HG03280 (cell line): ENCODE measurements around the gene MAST2.

Source experiments
- ATAC-seq: cut with Tn5 transposase; IDR thresholded peaks from one replicate; pipeline ENCODE4 v1.9.1; 2021; ENCODE audit warnings: mild to moderate bottlenecking, moderate library complexity; ENCODE audit not compliant: unreplicated experiment

MAST2 gene

DNA sequence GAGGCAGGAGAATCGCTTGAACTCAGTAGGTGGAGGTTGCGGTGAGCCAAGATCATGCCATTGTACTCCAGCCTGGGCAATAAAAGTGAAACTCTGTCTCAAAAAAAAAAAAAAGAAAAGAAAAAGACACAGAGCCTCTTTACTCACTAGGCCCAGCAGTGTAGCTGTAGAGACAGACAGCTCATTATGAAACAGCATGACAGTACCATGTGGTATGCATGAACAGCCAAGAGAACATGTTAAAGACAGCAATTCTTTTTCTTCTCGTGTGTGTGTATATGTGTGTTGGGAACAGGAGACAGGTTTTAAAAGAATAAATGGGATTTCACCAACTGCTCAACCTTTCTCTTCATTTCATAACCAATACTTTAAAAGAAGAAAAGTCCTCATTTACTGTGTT lies 210.2 kb downstream of the MAST2 start:
- ATAC-seq: no peak

DNA sequence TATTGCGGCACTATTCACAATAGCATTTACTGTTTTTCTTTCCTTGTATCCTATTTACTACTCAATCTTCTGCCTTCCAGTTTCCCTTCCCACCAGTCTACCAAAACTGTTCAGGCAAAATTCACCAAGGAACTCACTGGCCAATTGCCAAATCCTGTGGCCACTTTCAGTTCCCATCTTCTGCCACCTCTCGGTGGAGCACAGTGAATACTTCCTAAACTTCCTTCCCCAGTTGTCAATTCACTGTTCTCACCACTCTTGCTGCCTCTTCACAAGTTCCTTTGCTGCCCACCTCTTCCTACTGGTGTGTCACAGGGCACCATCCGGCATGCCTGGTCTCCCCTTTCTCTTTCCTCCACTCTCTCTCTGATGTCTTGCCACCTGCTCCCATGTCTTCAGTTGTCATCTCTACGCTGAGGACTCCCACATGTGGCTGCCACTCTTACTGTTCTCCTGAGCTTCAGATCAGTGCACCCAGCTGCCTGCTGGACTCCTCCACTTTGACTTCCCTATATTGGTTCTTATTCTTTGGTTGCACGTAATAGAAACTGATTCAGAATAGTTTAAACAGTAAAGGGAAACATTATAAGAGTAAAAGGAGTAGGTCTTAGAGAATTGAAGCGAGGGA lies 214.6 kb downstream of the MAST2 start:
- no peak for ATAC-seq

DNA sequence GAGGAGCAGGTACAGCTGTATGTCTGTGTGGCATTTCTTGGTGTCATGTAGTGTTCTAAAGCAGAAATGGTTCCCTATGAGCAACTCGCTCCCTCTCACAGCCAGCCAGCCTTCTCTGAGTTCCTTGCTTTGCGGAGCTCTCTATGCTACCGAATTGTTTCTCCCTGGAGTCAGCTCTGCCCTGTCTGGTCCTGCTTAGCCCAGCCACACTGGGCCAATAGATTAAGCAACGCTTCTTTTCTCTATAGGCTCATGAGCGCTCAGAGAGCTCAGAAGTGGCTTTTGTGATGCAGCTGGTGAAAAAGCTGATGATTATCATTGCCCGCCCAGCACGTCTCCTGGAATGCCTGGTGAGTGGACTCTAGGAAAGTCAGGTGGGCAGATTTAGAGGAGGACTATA lies 215.9 kb downstream of the MAST2 start:
- ATAC-seq: no peak

DNA sequence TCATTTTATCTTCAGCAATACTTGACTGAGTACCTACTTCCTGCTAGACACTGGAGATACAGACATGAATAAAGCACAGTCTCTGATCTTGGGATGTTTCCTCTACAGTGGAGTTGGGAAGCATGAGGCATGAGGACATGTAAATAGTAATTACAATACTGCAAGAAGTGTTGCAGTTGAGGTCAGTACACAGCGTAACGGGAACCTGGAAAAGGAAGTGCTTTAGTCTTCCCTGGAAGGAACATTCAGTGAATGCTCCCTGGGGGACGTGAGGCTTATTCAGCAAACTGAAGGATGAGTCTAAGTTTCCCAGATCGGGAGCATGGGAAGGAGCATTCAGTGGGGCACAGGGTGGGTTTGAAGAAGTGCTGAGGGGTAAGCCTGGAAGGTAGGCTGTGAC lies 216.6 kb downstream of the MAST2 start:
- no peak for ATAC-seq

DNA sequence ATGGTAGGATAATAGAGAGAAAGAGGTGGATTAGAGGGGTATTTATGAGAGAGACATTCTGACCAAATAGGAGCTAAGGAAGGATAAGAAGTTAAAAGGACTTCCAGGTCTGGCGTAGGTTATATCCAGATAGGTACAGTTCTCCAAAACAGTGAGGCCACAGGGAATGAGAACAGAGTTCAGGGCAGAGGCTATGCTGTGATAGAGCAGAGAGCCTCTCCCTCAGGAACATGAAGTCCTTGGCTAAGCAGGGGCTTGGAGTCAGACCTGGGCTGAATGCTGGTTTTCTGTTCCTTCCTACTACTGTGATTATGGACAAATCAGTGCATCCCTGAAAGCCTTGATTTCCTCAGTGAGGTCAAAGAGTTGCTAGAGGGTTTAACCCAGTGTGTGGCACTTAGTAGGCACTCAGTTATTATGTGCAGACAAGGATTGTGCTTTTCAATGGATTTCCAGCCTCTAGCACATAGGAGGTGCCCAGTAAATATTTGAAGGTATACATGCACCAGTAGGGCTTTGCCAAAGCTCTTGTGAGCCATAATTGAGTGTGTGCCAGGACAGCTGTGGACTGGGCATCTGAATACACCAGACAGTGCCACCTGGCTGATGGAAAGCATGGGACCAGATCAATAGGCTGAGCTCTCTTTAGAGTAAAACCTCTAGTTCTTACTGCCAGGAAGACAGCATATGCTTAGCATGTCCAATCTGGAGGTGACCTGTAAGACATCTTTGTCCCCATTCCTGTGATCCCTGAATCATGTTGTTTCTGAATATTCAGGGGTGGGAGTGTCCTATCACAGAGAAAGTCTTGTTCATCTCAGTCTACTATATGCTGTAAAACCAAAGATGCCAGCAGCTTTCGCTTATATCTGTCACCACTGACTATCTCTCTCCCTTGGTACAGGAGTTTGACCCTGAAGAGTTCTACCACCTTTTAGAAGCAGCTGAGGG lies 217.9 kb downstream of the MAST2 start:
- ATAC-seq: no peak

DNA sequence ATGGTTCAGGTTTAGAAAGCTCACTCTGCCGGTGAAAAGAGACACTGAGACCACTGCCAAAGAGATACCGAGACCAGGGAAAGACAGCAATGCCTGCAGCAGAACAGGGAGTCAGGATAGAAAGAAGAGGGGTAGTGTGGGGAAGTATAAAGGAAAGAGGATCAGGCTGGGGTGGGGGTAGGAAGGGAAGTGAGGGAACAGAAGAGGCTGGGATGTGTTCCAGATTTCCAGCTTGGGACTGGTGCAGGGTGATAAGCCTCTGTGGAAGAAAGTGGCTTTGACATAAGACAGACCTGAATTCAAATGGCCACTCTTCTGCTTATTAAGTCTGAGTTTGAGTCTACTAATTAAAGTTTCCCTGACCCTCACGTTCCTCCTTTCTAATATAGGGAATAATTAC lies 223.1 kb downstream of the MAST2 start:
- ATAC-seq: no peak

DNA sequence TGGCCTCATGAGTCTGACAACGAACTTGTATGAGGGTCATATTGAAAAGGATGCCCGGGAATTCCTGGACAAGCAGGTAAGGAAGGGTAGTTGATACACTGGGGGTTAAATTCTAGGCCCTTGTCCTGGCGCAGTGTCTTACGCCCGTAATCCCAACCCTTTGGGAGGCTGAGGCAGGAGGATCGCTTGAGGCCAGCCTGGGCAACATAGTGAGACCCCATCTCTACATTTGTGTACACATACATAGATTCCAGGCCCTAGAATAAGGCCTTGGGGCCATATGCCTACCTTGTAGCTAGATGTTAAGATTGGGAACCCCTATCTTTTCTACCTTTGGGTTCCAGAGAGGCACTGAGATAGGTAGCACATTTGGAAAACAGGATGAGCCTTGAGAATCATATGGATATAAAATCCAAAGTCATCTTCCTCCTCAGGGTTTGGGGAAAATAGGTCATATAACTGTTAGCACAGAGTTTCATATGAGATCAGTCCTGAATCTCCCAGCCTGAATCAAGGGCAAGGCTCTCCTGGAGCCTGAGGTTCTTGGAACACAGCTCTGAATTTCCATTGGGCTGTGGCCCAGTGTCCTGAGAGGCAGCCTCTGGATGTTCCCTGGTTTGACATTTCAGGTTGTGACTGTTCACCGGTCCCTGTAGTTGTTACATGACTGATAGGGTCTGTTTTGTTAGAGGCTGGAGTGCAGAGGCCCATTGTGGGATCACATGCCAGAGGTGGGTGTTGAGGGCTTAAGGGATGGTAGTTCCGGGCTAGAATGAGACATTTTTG lies 224.6 kb downstream of the MAST2 start:
- ATAC-seq: no peak

DNA sequence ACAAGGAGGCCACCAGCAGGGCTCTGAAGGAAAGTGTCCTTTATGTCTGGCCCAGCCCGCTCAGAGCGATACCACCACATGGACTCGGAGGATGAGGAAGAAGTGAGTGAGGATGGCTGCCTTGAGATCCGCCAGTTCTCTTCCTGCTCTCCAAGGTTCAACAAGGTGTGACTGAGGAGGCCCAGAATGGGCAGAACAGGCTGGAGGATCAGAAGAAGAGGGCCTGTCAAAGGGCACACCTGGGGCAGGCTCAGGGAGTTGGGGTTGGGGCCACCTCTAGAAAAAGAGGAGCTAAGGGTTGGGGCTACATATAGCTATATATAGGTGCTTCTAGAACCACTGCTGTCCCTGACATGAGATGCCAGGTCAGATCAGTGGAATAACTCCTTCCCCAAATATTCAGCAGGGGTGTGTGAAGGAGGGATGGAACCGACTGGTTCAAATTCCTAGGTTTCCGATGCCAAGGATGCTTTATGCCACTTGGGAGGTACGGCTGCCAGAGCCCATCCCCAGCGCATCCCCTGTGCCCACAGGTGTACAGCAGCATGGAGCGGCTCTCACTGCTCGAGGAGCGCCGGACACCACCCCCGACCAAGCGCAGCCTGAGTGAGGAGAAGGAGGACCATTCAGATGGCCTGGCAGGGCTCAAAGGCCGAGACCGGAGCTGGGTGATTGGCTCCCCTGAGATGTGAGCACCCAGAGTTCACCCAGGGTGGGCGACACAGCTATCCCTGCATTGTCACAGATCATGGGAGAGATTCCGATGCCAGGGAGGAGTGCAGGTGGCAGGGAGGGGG lies 226.9 kb downstream of the MAST2 start:
- ATAC-seq: no peak

DNA sequence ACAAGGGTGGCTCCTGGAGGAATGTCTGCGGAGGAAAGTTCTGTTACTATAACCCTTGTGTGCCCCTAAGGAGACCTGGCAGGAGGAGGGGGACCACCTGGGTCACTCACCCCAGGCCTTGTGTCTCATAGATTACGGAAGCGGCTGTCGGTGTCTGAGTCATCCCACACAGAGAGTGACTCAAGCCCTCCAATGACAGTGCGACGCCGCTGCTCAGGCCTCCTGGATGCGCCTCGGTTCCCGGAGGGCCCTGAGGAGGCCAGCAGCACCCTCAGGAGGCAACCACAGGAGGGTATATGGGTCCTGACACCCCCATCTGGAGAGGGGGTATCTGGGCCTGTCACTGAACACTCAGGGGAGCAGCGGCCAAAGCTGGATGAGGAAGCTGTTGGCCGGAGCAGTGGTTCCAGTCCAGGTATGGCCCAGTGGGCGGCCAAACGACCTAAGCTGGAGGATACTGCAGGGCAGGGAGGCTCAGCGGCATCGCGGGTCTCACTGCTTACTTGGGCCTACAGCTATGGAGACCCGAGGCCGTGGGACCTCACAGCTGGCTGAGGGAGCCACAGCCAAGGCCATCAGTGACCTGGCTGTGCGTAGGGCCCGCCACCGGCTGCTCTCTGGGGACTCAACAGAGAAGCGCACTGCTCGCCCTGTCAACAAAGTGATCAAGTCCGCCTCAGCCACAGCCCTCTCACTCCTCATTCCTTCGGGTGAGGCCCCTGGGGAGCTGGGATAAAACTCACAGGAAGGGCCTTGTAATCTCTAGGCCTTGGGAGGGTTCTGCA lies 227.7 kb downstream of the MAST2 start:
- no peak for ATAC-seq

DNA sequence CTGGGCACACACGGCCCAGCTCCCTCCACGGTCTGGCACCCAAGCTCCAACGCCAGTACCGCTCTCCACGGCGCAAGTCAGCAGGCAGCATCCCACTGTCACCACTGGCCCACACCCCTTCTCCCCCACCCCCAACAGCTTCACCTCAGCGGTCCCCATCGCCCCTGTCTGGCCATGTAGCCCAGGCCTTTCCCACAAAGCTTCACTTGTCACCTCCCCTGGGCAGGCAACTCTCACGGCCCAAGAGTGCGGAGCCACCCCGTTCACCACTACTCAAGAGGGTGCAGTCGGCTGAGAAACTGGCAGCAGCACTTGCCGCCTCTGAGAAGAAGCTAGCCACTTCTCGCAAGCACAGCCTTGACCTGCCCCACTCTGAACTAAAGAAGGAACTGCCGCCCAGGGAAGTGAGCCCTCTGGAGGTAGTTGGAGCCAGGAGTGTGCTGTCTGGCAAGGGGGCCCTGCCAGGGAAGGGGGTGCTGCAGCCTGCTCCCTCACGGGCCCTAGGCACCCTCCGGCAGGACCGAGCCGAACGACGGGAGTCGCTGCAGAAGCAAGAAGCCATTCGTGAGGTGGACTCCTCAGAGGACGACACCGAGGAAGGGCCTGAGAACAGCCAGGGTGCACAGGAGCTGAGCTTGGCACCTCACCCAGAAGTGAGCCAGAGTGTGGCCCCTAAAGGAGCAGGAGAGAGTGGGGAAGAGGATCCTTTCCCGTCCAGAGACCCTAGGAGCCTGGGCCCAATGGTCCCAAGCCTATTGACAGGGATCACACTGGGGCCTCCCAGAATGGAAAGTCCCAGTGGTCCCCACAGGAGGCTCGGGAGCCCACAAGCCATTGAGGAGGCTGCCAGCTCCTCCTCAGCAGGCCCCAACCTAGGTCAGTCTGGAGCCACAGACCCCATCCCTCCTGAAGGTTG lies 231.4 kb downstream of the MAST2 start:
- ATAC-seq: no peak

DNA sequence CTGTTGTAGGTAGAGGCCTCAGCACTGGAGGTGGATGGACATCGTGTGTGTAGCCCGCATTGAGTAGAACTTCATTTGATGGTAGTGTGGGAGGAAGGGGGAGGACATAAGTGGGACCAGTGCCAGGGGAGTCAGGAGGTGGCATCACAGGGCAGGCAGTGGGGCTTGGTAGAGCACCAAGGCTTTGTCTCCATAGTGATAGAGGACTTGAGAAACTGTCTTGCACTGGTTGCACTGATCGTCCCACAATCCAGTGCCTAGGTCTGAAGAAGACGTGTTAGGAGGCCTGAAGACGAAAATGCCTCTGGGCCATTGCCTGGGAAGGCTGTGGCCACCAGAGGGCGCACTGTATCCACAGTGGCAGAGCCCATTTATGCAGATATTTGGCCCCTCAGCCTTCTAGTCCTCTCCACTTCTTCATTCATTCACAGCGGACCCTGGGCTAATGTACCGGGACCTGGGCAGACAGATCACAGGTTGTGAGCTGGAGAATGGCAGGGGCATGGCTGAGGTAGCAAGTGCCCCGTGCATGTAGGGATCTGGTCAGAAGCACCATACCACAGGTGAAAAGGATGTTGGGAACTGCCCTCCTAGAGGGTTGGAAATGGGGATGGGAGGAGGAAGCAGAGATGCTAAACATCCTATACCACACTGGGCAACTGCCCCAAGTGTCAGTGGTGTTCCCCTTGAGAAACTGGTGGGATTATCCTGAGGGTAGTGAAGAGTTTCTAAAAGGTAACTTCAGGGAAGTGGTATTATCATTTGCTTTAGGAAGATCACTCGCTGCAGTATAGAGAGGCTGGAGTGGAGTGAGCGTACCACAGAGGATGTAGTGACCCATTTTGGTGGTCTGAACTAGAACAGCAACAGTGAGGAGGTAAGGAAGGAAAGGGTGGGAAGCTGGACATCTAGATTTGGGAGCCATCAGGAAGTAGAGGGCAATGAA lies 233.8 kb downstream of the MAST2 start:
- ATAC-seq: peak; percentile 56

DNA sequence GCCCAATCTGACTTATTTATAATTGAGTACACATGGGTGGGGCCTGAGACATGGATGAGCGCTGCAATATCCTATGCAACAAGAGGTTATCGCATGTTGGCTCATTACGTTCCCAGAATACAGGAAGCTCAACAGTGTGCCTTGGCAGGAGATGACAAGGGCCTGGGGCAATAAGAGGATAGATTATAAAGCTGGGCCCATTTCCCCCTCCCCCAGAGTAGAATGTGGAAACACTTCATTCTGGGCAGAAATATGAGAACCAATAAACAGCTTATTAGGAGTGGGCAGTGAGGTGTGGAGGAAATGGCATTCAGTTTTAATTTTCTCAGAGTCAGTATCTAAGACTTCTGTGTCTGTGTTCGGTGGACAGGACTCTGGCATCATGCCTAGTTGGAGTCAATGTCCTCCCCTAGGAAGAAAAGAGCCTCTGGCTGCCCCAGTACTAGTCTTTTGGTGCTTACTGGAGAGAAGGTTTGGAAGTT lies 236.2 kb downstream of the MAST2 start:
- ATAC-seq: no peak

DNA sequence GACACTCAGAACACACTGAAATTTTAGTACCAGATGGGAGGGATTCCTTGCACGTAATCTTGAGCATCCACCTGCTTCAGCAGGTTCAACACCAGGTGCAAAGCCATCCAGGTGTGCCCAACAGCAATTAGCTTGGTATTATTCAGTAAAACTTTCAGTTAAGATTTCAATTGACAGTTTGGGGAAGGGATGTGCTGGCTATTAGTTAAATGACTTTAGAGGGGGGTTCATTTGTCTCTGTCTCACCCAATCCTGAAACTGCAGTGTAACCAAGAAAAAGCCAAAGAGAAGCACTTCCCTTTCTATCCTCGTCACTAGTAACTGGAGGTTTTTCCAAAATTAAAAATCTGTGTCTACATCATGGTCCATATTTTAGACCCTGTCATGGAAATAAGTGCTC lies 238.1 kb downstream of the MAST2 start:
- no peak for ATAC-seq

DNA sequence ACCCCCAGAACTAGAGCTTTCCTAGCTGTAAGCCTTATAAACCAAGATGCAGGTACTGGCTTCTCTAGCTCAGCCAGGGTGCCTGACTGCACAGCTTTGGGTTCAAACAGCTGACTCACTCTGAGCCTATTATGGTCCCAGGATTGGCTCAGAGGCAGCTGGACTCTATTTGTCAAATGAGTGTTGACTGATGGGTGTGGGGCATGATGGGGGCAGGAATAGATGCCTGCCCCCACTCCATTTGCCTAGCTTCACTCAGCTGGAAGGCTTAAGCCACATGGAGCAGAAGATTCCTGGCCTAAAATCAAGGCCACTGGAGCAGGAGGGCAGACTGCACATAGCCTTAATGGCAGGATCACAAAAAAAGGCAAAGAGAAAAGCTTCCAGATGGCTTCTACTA lies 238.6 kb downstream of the MAST2 start:
- no peak for ATAC-seq

DNA sequence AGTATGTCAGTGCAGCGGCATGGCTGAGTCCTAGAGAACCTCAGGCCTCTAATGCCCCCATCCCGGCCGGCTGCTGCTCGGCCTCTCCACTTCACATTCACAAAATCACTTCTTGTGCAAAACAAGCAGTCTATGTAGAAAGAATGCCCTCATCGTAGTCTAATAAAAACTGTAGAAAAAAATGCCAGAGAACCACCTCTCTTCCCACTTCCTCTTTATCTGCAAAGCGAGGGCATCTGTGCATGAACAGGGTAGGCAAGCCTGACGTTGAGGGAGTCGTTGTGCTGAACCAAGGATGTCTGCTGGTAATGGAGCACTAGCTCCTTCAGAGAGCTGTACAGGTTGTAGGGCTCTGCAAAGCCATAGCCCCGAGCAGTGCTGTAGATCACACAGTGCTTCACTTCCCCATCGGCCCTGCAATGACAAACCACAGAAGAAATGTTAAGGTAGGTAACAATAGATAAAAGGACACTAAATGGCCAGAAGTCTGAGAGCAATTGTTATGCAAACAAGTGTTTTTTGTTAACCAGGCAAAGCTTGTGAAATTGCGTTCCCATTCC lies 240.1 kb downstream of the MAST2 start:
- ATAC-seq: peak; percentile 70

DNA sequence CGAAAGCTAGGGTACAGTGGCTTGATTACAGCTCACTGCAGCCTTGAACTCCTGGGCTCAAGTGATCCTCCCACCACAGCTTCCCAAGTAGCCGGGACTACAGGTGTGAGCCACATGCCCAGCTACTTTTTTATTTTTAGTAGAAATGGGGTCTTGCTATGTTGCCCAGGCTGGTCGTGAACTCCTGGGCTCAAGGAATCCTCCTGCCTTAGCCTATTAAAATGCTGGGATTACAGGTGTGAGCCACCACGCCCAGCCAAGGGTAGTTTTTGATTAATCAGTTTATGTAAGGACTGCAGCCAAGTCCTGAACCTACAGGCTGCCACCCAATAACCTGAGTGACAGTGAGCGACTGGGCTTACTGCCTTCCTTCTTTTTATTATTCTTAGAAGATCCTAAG lies 240.7 kb downstream of the MAST2 start:
- ATAC-seq: no peak

DNA sequence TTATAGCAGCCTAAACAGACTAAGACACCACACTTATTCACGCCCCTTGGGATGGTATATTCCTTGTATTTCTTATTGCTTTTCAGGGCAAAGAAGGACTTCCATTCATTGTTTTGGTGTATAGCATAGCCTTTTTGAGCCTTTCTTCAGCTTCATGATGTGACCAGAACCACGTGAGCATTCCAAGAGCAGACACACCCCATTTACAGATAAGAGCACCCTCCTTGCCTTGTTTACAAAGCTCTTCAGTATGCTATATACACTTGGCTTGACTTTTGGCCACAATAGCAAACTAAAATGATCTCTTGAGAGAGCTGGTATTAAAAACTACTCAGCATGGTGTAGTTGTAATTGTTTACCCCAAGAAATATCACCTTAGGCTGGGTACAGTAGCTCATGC lies 250.3 kb downstream of the MAST2 start:
- ATAC-seq: no peak
